ENCODE results near the gene LDLRAD4.
"Not testable (repeated sequence)": the region's sequence is repeated elsewhere in the genome, so short reads cannot be mapped to it uniquely, and the experiment has no call there.

LDLRAD4 gene

DNA sequence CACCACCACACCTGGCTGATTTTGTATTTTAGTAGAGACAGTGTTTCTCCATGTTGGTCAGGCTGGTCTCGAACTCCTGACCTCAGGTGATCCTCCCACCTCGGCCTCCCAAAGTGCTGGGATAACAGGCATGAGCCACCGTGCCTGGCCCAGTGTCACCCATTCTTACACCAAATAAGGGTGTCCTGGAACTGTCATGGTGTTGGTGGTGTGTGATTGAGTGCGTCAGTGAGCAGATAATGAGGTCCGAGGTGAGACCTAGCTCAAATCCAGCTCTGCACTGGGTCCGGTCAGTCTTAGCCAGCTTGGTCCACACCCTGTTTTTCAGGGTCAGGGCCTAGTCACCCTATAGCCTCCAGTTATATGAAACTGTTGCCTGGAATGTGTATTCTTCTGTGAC lies 270.7 kb downstream of the LDLRAD4 start:
- DNase-seq (ENCODE audit: low spot score): not testable (repeated sequence)

DNA sequence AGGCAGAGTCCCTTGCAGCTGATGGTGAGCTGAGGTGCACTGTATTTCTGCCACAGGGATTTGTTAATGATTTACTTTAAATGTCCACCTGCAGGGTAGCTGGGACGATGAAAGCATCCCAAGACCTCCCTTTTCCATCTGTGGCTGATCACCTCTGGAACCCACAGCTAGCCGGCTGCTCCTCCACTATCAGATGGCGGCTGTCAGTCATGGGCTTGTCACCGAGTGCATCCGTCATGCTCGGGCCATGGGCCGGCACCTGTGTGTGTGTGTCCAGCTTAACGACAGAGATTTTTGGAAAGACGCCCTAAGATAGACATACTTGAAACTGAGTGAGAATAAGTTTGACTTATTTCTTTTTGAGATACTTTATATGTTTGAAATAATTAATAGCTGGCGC lies 272.6 kb downstream of the LDLRAD4 start:
- no peak for DNase-seq (ENCODE audit: low spot score)

DNA sequence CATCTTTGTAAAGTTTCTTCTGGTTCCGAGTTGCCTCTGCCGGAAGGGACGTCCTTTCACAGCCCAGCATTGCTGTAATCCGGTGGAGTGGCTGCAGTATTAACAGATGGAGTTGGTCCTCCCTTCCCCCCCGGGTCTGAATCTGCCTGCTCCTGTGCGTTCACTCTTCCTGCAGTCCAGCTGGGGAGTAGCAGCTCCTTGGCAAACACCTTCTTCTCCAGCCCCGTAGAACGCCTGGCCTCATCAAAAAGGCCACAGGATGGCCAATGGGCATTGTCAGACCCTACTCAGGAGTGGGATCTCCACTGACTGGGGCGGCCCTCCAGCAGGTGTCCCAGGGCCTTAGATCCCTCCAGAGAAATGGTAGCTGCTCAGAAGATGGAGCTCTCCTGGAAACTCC lies 273.8 kb downstream of the LDLRAD4 start:
- DNase-seq (ENCODE audit: low spot score): no peak

DNA sequence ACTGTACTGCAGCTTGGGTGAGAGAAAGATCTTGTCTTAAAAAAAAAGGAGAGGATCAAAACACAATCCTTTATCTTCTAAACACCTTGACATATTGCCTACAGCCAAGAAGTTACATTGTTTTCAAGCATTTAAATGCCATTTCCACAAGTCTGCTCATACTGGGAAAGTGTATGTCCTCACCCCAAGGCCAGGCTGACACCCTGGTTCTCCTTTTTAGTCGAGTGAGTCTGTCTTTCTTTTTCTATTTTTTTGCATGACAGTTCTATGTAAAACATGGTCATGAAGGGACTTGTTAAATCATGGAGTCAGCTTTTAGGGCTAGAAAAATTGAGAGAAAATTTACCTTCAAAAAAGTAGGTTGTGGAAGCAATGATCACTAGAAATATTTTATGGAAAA lies 274.5 kb downstream of the LDLRAD4 start:
- no peak for DNase-seq (ENCODE audit: low spot score)

GRCh38 chr18:13493725-13494124 lies 275.2 kb downstream of the LDLRAD4 start:
- no peak for DNase-seq (ENCODE audit: low spot score)

DNA sequence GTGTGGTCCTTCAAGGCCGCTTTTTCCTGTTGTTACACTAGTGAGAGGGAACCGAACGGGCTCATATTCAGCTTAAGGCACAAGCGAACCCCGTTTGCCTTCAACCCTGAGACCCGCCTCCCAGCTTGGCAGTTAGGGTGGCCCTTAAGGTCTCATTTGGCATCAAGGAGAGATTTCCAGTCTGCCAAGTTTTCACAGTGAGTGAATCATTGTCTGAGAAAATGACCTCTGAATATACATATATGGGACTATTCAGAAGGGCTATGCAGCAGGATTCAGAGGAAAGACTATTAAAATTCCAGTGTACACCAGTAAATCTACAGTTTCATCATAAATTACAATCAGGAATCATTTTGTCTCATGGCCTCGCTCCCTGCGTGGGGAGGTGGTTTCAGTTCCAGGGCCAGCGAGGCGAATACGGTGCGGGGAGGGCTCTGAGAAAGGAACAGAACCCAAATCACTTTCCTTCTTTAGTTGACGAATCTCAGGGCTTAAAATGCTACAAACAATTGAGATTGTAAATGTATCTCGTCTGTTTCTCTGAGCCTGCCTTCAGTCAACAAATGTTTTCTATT lies 276.4 kb downstream of the LDLRAD4 start:
- DNase-seq (ENCODE audit: low spot score): peak; percentile 31

DNA sequence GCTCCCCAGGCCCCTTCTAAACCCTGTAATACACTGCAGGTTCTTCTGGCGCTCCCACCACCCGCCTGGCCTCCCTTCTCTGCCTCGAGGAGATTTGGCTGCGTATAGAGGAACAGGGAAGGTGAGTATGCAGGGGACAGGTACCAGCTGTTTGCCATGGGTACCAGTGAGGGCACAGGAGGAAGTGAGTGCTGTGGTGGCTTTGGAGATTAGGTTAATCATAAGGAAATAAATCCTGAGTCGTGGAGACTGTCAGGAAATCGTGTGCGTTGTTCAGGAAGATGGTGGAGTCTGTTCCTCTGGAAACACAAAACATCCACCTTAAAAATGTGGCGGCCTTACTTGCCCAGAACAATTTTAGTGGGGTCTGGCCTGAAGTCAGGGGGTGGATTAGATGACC lies 277.4 kb downstream of the LDLRAD4 start:
- DNase-seq (ENCODE audit: low spot score): no peak

DNA sequence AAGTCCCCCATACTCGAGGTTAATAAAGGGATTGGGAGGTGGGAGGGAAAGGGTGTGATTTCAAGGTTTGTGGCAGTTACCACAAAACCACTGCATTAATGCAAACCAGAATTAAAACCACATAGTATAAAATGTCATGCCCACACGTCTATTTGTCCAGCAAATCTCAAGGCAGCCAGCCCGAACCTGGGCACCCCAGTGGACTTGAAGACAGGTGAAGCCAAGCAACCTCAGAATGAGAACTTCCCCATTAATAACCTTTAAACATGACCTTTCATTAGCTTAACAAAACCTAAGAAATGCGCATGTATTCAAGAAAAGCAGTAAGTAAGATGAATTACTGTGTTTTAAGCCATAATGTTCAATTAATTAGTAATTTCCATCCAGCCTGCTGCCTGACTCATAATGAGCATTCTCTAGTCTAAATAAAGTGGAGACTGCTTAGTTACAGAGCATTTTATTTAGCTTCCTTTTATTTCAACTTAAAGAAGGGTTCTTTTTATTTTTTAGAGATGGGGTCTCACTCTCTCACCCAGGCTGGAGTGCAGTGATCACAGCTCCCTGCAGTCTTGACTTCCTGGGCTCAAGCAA lies 278.2 kb downstream of the LDLRAD4 start:
- DNase-seq (ENCODE audit: low spot score): no peak

DNA sequence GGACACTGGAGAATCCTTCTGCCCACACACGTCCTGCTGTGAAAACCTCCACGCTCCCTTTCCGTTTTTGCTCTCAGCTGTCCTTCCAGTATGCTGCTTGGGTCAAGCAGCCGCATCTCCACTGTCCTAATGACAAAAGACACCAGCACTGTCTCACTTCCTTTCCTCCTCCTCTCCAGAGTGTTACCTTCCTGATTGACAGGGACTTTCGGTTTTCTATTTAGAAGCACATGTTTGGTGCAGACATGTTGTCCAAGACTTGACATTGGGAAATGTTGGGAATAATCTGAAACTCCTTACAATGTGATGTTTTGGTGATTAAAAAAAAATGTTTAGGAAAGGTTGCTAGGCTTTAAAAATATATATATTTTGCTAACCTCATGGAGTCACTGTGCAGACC lies 281.2 kb downstream of the LDLRAD4 start:
- DNase-seq (ENCODE audit: low spot score): no peak

DNA sequence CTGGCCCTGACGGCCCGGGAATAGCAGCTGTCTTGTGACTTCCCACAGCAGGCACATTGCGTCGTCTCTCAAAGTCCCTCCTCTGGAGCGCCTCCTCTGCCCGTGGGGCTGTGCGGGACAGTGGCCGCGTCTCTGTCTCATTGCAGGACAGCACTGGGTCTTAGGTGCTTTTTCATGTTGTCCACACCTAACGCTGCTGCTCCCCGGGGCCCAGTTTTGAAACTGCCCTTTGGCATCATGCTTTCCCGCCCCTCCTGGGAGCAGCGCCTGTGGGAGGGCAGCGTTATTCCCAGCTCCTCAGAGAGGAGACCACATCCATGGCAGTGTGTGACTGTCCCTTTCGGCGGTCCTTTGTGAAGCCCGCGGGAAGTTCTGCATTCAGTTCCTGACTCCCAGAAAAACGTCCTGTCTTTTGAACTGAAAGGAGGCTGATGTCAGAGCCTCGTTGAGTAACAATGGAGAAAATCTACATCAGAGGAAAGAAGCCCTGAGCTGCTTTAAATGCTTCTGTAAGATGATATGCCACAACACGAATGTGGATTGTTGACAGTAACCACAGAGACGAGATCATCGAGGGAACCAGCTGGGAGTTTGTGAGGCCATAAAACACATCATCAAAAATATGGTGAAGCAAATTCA lies 281.8 kb downstream of the LDLRAD4 start:
- DNase-seq (ENCODE audit: low spot score): peak; percentile 25

- peak; percentile 86 for DNase-seq (ENCODE audit: low spot score)
These were observed 282.4 kb downstream of the LDLRAD4 start for GRCh38 chr18:13500869-13501542.

- no peak for DNase-seq (ENCODE audit: low spot score)
These were observed 283.0 kb downstream of the LDLRAD4 start for GRCh38 chr18:13501543-13501887.

DNA sequence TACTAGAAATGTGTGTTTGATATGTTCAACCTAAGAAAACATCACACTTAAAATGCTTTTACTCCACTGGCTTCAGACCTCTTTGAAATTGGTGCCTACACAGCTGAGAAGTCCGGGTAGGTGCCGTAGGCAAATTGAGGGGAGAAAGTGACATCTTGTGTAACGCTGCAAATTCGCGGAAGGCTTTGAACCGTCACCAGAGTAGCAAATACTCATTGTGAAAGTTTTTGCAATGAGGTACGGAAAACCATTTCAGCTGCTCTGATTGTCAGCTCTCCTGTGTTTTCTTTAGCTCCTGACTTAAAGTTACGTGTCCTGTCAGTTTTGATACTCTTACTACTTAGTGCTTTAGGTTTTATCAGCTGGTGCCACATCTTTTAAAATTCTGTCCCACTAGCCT lies 283.3 kb downstream of the LDLRAD4 start:
- peak; percentile 23 for DNase-seq (ENCODE audit: low spot score)

DNA sequence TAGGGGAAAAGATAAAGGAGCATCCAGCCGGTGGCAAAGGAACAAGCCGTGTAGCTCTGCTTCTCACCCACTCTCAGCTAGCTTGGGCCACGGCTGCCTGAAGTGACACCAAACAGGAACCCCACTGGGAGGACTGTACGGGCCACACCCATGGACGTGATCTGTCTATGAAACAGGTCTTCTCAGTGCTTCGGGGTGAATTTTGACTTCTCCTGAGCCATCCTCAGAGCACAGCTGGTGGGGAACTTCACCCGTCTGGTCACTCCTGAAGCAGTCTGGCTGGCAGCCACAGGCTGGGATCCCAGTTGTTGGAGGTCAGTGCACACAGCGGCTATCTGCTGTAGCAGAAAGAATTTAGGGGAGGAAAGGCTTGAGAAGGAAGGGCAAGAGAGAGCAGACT lies 284.0 kb downstream of the LDLRAD4 start:
- DNase-seq (ENCODE audit: low spot score): no peak

- no peak for DNase-seq (ENCODE audit: low spot score)
These were observed 285.3 kb downstream of the LDLRAD4 start for GRCh38 chr18:13503836-13504235.

GRCh38 chr18:13505780-13506345 lies 287.3 kb downstream of the LDLRAD4 start:
- no peak for DNase-seq (ENCODE audit: low spot score)

DNA sequence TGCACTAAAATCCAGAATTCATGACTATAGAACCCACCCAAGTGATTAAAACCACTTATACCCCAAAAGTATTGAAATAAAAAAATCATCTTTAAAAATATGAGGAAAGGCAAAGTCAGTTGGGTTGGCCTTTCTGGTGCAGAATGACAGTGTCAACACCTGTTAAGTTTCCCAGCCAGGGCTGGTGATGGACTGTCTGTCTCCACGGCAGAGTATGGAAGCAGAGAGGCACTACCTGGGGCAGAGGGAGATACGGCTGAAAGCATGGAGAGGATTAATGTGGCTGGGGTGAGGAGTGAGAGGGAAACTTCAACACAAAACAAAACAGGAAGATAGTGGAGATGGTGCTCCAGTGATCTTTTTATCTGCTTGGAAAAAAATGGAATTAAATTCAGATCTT lies 292.0 kb downstream of the LDLRAD4 start:
- DNase-seq (ENCODE audit: low spot score): no peak

- no peak for DNase-seq (ENCODE audit: low spot score)
These were observed 293.5 kb downstream of the LDLRAD4 start for GRCh38 chr18:13511961-13512577.

DNA sequence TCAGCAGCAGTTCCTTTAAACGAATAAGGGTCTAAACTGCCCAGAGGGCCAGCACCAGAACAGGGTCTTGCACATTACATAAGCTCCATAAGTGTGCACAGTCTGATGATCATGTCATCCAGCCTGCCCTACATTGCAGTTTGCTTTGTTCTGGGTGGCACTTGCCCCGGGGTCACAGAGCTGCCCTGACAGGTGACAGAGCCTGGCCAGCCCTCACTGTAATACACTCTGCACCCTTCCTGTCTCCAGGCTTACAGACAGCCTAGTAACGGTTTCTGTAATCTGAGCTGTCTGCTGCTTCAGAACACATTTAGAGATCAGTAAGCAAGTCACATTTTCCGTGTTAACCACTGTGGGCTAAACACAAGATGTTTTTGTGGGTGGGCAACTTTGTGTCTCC lies 294.5 kb downstream of the LDLRAD4 start:
- no peak for DNase-seq (ENCODE audit: low spot score)

DNA sequence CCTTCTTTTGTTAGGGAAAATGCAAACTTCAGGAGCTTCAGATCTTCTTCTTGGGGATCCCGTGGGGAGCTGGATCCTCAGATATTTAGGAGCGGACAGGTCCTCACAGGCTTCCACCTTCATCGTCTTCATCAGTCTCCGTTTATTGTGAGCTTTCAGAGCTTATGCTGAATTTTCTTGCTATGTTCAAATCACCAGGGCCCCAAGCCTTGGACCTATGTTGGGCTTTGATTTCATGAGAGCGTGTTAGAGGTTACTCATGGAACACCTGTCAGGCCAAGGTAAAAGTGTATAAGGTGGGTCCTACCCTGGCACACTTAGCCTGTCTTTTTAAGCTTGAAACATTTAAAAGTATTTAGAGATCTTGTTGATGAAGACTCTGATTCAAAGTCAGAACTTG lies 294.9 kb downstream of the LDLRAD4 start:
- no peak for DNase-seq (ENCODE audit: low spot score)

- no peak for DNase-seq (ENCODE audit: low spot score)
These were observed 296.0 kb downstream of the LDLRAD4 start for GRCh38 chr18:13514558-13514957.

DNA sequence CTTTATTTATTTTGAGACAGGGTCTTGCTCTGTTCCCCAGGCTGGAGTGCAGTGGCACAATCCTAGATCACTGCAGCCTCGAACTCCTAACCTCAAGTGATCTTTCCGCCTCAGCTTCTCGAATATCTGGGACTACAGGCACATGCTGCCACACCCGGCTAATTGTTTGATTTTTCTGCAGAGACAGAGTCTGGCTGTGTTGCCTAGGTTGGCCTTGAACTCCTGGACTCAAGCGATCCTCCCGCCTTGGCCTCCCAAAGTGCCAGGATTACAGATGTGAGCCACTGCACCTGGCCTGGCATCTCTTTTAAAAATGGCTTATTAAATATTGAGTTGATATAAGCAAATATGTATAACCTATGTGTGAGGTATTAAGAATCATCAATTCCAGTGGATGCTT lies 298.3 kb downstream of the LDLRAD4 start:
- no peak for DNase-seq (ENCODE audit: low spot score)

DNA sequence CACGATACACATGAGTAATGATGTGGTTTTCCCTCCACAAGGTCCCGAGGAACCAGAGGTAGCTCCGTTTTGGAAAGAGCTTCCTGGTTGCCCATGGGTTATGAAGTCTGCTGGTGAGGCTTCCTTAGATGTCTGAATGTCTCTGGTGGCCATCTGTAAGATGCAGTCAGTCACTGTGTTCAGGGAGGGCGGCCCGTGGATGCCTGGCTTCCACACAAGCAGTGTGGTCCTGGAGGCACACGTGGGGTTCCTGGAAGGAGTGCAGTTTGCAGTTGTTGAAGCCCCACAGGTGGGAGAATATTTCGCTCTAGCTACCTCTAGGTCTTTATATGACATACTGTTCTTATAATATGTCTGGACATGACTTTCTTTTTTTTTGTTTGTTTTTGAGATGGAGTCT lies 298.8 kb downstream of the LDLRAD4 start:
- DNase-seq (ENCODE audit: low spot score): no peak
